ENCODE data around the gene MDFI.

Gene MDFI

DNA sequence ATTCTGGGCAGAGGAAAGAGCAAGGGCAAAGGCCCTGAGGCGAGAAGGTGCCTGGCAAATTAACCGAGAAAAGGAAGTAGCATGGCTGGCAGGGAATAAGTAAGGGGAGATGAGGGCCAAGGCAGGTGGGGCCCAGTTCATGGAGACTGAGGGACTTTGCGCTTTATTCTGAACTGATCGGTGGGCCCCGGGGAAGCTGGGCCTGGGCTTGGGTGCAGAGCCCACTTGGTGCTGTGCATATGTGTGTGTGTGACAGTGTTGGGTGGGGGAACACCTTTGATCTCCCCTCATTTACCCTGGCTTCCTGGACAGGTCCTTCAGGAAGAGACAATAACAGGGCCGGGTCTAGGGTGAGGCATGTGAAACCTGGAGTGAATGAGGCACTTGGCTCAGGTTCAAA is 2.9 kb upstream of the MDFI start:
- DNase-seq = no peak

DNA sequence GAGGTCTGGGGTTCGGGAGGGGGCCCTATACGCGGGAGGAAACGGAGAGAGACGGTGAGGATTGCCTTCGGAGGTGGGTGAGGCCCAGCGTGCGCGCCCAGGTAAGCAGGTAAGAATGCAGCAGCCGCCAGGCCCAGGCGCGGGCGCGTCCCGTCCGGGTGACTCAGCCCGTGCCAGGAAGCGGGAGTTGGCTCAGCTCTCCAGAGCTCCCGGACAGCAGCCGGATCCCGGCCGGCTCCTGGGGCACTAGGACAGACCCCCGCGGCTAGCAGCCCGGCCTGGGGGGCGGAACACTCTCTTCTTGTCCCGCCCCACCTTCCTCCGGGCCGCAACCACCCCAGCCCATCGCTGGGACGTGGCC is 1.5 kb upstream of the MDFI start:
- DNase-seq = no peak

DNA sequence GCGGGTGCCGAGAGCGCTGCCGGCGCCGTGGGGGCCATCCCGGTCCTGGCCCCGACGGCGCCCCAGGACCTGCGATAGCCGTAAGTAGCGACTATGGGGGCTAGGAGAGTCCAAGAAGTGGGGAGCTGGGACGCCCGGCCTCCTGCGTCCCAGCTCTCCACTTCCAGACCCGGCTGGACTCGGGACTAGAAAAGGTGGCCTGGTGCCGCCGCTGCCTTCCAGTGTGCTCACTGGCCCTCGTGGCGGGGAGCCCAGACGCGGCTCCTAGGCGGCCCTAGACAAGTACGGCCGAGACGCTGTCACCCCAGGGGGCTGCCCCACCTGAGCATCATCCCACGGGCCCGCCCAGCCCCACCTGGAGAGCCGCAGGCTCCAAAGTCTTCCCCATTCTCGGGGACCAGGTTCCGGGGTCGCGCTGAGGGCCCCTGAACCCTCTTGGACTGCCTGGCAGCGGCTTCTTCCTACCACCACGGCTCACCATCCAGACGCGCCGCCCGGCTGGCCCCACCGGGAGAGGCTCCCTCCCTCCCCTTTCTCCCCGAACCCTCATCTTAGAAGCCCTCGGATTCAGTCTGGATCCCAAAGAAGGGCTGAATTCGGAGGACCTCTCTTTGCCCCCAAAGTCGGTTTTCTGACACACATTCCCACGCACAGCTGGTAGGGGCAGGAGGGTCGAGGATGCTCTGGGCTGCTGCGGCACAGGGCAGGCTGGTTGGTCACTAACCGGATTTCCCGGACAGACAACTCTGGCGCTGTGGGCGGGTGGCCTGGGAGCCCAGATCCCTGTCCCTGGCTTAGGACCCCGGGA is 870 bp upstream of the MDFI start:
- DNase-seq = peak; percentile 62

DNA sequence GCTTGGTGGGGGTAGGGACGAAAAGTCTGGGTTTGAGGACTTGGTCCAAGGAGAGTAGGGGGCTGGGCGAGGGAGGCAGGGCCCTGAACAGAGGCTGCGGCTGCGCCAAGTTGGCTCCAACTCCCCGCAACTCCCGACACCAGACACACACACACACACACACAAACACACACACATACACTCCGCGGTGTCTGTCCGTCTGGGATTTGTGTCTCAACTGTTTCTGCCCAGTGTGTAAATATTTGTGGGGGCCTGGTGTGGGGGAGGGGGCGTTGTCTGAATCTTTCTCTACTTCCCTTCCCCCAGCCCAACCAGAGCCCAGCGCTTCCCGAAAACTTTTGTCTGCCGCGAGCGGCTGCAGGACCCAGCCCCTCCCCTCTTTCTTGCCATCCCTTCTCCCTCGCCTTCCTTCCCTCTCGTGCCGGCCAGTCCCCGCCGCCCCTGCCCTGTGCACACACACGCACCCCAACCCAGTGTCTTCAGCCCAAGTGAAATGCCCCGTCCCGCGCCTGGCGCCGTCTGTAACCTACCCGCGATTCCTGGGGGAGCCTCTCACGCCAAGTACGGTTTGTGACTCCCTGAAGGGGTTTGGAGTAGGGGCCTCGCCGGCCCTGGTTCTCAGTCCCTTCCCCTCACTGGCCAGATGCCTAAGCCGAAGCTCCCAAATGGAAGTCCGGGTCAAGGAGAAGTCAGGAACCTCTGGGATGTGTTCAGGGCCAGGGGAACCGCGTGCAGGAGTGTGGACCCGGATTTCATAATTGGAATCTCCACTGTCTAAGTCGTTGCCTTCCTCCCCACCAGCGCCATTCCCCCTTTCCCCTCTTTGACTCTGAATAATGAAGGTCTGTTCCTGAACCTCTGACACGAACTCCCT is 904 bp downstream of the MDFI start:
- DNase-seq = peak; percentile 65

DNA sequence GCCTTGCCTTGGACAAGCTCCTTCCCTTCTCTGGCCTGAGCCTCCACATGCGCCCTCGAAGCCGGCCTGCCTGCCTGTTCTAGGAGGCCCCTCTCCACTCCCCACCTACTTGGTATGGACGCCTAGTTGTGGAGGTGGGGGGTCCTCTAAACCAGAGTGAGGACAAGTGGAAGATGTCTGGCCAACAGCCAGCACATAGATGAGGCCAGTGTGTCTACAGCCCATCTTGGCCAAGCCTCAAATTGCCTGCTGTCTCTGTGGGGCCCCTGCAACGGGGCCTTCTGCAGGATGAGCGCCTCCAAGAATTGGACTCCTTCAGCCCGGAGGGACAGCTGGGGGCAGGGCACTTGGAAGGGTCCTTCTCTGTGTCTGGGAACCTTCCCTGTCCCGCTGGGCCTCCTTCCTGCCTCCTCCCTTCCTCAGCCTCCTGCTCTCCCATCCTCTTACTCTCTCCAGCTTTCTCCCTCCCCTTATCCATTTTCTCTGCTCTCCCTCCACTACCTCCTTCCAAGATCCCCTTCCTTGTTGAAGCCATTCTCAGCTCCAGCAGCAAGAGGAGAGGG is 1.6 kb downstream of the MDFI start:
- peak; percentile 55 for DNase-seq

DNA sequence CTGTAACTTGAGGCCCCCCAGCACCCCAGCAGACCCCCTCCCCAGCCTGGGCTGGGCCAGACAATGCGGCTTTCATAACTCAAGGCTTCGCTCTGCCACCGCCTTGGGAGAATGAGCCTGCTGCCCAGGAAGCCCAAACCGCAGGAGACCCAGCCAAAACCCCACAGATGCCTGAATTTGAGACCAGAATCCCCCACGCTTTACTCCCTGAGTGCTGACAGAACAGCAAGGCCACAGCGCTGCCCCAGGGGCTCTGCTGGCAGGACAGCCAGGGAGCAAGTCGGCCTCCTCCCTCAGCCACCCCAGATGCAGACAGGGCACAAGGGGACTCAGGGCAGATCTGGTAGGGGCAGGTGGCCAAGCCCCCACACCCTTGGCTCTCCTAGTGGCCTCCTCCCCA is 2.2 kb downstream of the MDFI start:
- DNase-seq = no peak

DNA sequence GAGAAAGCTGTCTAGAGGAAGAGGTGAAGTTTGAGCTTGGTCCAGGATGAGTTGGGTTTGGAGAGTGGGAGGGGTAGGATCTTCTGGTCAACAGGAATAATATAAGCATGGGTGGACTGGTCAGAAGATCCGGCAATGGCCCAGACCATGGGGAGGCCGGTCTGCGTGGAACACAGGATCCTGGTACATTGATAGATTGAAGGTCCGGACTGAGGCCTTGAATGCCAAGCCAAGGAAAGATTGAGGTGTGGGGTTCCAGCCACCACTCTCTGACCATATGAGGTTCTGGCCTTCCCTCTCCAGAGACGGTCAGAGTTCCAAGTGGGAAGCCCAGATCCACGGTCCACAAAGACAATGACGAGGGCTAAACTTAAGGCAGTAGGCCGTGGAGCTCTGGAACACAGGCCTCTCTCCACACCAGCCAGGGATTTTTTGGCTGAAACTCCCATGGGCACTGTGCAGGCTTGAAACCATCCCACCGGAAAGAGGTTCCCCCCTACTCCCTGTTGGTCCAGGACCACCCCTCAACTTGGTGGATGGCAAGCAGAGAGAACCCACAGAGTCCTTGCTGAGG is 3.2 kb downstream of the MDFI start:
- DNase-seq = no peak

DNA sequence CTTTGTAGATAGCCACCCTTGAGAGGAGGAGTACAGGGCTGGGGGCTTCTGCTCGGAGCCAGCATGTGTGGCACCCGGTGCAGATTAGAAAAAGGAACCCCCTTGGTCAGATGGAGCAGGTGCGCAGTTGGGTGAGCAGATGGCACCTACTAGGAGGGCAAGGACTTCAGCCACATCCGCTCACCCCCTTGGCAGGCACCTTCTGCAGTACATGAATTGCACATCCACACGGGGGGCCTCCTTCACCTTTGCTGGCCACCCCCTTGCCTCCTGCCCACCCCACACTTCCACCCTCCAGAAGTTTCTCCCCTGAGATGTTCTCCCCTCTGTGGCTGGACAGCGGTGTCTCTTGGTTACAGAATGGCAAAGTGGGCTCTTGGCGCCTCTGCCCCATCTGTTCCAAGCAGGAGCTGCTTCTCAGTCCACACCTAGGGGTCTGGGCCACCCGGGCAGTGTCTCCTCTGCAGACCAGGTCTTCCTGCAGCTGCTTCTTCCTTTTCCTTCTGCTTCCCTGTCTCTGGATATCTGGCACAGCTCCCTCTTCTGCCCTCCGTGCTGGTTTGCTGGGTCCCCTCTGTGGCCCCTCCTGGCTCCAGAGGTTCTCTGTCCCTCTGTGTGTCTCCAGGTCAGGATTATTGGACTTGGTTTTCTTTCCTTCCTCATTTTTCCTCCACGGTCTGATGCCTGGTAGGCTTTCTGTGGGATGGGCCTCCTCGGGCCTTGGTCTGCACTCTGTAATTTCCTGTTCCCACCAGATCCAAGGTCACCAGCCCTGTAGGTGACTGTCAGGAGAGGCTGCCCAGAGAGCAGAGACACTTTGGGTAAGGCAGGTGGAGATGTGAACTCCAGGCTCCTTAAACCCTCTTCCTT is 4.1 kb downstream of the MDFI start:
- no peak for DNase-seq

DNA sequence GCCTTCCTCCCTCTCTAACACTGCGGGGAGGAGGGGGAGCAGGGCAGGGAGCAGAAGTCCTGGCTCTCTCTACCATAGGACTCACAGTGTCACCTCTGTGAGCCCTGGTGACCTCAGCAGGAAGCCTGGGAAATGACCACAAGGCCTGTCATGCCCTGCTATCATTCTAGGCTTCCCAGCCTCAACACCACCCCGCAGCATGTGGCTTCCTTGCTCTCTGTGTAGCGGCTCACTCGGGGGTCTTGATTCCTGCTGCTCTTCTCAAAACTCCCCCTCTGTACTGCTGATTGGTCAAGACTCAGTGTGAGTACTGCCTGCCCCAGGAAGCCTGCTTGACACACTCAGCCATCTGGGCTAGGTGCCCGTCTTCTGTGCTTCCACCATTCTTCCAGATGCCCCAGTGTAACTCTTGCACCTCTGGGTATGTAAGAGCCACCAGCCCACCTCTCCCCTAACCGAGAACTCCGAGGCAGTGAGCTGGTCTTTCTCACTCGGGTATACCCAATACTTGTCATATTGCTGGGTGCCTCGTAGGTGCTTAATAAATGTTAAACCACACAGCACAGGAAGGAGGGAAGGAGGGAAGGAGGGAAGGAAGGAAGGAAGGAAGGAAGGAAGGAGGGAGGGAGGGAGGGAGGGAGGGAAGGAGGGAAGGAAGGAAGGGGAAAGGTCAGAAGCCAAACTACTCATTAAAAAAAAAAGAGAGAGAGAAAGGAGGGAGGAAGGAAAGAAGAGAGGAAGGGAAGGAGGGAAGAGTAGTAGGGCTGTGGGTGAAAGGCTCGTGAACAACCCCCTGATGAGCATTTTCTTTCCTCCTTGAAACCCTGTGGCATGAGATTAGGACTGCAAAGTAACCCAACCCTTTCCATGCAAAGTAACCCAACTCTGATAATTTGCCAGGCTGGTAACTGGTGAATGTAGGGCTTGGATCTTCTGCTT is 5.0 kb downstream of the MDFI start:
- no peak for DNase-seq

DNA sequence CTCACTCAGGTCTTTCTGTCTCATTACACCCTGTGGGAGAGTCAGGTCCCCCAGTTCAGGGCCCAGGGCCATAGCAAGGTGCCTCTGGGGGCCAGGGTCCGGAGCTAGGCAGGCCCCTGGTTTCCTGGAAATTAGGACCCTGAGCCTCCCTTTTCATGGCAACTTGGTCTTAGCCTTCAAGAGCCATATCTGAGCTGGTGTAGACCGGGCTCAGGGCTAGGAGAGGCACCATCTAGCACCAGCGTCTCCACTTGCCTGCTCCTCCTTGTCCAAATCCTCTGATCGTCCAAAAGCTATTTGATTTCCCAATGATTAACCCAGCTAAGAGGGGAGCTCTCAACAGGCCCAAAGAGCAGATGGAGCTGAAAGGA is 5.6 kb downstream of the MDFI start:
- DNase-seq = no peak

DNA sequence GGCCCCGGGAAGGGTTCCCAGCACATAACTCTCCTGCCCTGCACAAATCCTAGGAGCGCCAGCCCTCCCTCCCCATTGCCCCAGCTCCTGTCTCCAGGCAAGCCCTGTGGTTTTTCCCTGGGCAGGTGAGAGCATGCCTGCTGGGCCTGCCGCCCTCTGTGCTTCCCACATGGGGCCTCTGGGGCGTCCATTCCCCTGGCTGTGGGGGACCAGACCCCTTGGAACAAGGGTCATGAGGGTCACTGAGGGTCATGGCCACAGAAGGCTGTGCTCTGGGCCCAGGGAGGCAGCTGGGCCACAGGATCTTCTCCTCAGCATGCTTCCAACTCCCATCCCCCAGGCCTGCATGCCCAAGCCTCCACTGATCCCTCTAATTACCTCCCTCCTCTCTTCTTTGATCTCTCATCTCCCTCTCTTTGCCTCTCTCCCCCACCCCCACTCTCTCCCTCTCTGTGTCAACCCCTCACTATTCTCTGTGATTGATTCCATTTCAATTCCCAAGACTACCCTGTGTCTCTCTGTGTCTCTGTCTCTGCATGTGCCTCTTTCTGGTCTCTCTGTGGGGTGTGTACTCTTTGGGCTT is 6.1 kb downstream of the MDFI start:
- DNase-seq = peak; percentile 62

DNA sequence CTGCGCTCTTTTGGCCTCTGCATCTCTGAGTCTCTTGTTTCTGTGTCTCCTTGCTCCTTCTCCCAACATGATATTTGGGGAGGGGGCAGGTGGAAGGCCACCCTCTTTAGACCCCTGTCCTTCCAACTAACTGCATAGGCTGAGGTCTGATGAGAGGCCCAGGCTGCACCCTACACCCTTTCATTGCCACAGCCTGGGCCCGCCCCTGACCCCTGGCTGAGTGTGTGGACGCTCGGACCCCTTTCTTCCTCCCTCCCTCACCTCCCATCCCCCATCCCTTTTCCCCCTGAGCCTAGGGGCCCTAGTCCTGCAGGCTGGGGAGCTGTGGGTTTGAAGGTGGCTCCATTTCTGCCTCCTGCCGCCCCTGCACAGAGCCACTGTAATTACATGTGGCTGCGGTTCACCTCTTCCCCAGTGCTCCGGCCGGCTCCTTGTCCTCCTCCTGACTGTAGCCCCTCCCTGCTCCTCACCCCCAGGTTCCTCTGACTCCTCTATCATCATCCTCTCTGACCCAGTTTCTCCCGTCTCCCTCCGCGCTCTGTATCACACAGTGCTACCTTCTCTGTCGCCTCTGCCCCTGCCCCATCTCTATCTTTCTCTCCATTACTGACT is 6.8 kb downstream of the MDFI start:
- DNase-seq = peak; percentile 58

DNA sequence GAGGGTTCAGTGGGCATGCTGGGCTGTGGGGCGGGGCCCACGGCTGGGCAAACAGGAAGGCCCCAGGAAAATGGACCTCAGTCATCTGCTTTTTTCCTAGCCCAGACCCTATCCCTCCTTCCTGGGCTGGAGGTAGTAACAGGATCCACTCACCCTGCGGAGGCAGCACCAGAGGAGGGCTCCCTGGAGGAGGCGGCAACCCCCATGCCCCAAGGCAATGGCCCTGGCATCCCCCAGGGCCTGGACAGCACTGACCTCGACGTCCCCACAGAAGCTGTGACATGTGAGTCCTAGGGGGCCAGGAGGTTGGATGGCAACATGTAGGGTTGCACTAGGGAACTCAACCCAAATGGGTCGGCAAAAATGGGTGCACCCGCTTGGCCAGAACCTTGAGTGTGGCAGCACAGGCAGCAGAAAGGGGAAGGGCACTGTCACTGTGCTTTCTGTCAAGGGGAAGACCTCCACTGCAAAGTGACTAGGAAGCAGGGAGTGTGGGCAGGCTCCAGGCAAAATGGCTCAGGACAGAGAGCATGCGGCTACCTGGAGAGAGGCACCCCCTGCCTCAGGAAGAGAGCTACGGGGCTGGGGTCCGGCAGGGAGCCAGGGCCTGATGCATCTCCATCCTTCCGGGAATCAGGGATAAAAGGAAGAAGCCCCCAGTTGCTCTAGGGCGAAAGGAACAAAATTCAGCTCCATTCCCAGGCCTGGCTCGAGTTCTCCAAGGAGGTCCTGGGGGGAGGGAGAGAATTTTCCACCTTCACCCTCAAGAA is 7.9 kb downstream of the MDFI start:
- no peak for DNase-seq

DNA sequence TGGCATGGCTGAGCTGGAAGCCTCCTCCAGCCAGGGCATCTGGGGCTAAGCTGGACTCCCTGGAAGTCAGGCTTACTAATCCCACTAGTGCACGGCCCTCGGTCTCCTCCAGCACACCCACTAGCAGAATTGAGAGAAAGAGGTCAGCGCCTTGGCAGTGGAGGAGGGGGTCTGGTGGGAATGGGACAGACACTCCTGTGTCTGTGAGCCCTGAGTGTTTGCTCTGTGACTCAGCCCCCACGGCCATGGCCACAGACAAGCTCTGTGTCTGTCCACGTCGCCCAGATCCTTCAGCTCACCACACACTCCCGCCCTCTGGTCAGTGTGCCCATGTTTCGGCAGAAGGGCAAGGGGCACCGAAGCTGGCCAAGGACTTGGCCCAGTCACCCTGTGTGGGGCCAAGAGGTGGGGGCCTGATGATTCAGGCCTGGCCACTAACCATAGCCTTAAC is 8.8 kb downstream of the MDFI start:
- no peak for DNase-seq

DNA sequence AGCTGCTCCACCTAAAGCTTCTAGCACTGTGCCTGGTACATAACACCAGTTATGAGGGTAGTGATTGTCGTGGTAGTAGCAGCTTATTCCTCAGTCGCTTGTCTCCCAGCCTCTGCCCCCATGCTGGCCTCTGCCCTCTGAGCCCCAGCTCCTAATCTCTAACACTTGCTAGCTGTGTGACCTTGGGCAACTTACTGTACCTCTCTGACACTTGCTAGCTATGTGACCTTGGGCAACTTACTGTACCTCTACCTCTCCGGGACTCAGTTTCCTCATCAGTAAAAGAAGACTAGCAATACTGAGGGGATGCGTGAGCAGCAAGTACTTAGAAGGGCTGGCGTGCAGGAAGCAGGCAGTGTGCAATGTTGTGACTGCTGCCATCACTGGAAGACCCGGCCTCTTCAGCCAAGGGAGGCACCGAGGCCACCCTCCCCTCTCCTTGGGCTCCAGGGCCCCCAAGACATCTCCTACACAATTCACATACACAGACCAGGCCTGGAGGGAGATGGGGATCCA is 9.9 kb downstream of the MDFI start:
- DNase-seq = no peak

DNA sequence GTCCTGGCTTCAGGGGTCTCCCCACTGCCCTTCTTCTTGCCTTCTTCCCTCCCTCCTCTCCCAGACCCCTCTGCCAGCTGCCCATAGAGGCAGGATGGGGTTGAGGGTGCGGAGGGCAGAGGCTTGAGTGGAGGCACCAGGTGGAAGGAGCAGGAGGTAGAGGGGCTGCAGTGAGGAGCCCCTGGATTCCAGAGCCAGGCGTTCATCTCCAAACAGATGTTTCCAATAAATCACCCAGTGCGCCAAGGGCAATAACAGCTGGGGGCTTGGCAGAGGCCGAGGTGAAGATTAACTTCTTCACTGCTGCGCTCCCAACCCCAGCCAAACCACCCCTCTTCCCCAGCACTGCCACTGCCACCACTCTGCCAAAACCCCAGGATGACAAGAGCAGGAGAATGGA is 10.7 kb downstream of the MDFI start:
- DNase-seq = no peak

DNA sequence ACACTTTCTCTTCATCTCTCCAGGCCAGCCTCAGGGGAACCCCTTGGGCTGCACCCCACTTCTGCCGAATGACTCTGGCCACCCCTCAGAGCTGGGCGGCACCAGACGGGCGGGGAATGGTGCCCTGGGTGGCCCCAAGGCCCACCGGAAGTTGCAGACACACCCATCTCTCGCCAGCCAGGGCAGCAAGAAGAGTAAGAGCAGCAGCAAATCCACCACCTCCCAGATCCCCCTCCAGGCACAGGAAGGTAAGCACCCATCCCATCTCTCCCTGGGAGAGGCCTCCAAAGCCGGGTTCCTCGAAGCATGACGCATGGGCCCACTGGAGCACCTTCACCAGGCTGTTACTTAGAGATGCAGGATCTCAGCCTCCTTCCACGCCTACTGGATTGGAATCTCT is 11.3 kb downstream of the MDFI start:
- no peak for DNase-seq

DNA sequence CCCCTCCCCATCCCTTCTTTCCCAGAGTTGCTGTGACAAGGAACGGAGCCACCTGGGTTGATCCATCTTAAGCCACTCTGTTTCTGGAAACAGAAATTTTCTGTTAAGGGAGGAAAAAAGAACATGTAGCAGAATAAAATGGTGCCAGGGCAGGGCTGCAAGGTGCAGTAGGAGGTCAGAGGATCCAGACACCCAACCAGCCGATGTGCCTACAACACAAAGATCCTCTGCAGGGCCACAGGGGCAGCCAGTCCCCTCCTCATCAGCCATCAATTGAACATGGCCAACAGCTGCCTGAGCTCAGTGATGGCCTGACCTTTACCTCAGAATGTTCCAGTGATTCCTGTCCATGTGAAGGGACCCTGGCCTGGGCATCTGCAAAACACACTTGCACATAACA is 11.9 kb downstream of the MDFI start:
- no peak for DNase-seq

DNA sequence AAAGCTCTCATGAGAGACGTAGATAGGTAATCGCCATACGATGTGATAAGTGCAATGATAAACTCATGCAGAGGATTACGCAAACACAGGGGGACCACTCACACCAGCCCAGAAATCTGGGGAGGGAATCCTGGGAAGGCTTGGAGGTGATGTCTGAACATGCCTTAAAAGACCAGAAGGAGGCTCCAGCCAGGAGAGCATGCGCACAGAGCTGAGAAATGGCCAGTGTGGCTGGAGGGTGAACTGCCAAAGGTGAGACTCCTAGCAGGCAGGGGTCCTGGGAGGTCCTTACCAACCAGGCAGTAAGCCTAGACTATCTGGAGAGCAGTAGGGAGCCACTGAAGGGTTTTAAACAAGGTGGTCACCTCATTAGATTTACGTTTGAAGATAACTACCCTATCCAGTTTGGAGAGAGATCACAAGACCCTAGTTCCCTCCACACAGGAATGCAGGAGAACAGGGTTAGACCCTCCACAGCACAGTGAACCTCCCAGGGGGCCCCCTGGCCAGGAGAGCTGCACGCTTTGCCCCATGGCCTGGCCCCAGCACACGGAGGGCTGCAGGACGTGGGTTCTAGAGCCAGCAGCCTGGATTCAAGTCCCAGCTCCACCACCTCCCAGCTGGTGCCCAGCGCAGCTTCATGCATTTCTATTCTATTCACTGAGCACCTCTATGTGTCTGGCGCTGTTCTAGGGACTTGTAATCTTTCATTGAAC is 13.1 kb downstream of the MDFI start:
- DNase-seq = no peak
